ENCODE data around the gene FICD. TPM values are rescaled to one million over a fixed set of nuclear protein-coding genes. Genes with fewer than 3 reads are reported as not detected.

The FICD gene
- total and polyA plus RNA-seq, 9 of the 15 experiments (the other 6 are each of a cell fraction or from before 2014, with no cell fraction given), result 0.88 to 4.5 (median 1.9) TPM

- TF ChIP-seq IRF9 (tag; IDR thresholded peaks at IDR 0.05) (0 out of 2 replicates have a peak, but pooled peaks have one; percentile 20), CEBPG (CRISPR knock-in tag; IDR thresholded peaks at IDR 0.05) (peak; percentile 94), CEBPG (tag; conservative IDR thresholded peaks at IDR 0.05 in 1 of 2, IDR thresholded peaks at IDR 0.05 in 1 of 2) (peak; percentile 36 to 84; a peak in 3 of 4 replicates), CTCFL (IDR thresholded peaks at IDR 0.05; ENCODE audit: borderline replicate concordance, insufficient read depth, low read depth, low read length, poor library complexity, severe bottlenecking) (peak; percentile 84), ESRRA (IDR thresholded peaks at IDR 0.05; ENCODE audit: borderline replicate concordance, low read depth) (peak; percentile 50; the same call in 1 of the 2 replicates), POLR2AphosphoS2 (IDR thresholded peaks at IDR 0.05; ENCODE audit: low read length) (no peak; the same call in 1 of the 2 replicates), SMAD2 (IDR thresholded peaks at IDR 0.05; ENCODE audit: low read depth, low read length) (no peak), ARNT (IDR thresholded peaks at IDR 0.05) (peak in 1 of 2 experiments; percentile 66; a peak in 1 of 4 replicates), JUN (IDR thresholded peaks at IDR 0.05; ENCODE audit: borderline replicate concordance, low read depth, low read length) (0 out of 2 replicates have a peak, but pooled peaks have one; percentile 27), JUN (CRISPR knock-in tag; IDR thresholded peaks at IDR 0.05; ENCODE audit: borderline replicate concordance) (no peak), SIN3A (IDR thresholded peaks at IDR 0.05; ENCODE audit: borderline replicate concordance in 2 of 2, control insufficient read depth in 1 of 2, low read depth in 2 of 2, low read length in 2 of 2) (0 out of 4 replicates have a peak, but pooled peaks of 1 of the 2 experiments have one; percentile 38), ZC3H11A (IDR thresholded peaks at IDR 0.05; ENCODE audit: low read depth, low read length) (no peak), MXI1 (IDR thresholded peaks at IDR 0.05; ENCODE audit: low read depth, low read length) (peak; percentile 21; the same call in 1 of the 2 replicates)
Measured at GRCh38 chr12:108563136-108563803, 48.2 kb downstream of the FICD start (continued).

Measured in K562 (cell line).